GM19467 (cell line): ENCODE data around the gene KLRF2.

Experiments
- ATAC-seq: cut with Tn5 transposase; IDR thresholded peaks from one replicate; pipeline ENCODE4 v1.9.1; 2021; ENCODE audit warnings: mild to moderate bottlenecking, moderate library complexity; ENCODE audit not compliant: unreplicated experiment

The KLRF2 gene

DNA sequence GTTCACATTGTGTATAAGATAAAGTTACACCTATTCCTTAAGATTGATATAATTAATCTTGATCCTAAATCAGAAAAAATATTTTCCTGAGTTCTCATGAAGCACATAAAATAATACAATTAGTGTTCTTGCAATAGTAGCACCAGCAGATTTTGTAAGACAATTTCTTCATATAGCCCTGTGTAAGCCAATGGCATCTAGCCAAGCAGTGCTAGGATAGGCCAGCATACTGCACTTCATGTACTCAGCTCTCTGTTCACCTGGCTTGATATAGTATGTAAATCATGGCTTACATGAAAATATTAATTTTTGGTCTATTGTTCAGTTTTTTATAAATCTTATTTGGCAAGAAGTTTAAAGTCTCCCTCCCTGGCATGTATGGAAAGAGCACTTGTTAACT lies 1.9 kb downstream of the KLRF2 start:
- no peak for ATAC-seq

GRCh38 chr12:9888665-9889273 lies 7.5 kb downstream of the KLRF2 start:
- no peak for ATAC-seq

GRCh38 chr12:9895215-9895971 lies 14.1 kb downstream of the KLRF2 start:
- no peak for ATAC-seq

DNA sequence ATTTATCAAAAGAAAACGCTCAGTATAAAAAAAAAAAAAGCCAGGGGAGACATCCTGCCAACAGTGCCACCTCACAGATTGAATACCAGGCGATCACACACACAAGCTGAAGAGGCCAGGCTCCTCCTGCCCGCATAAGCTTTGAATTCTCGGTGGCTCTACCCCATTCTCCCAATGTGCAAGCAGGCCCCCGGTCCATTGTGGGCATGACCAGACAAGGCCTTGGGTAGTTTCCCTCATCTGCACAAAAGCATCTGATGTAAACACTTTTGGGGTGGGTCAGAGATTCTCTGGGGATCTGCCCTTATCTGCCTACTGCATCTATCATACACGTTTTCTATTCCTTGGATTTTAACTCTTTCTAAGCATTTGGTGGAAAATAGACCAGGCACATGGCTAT lies 16.2 kb downstream of the KLRF2 start:
- no peak for ATAC-seq

GRCh38 chr12:9899209-9899608 lies 17.9 kb downstream of the KLRF2 start:
- ATAC-seq, result no peak

GRCh38 chr12:9900930-9901329 lies 19.6 kb downstream of the KLRF2 start:
- ATAC-seq, result no peak

DNA sequence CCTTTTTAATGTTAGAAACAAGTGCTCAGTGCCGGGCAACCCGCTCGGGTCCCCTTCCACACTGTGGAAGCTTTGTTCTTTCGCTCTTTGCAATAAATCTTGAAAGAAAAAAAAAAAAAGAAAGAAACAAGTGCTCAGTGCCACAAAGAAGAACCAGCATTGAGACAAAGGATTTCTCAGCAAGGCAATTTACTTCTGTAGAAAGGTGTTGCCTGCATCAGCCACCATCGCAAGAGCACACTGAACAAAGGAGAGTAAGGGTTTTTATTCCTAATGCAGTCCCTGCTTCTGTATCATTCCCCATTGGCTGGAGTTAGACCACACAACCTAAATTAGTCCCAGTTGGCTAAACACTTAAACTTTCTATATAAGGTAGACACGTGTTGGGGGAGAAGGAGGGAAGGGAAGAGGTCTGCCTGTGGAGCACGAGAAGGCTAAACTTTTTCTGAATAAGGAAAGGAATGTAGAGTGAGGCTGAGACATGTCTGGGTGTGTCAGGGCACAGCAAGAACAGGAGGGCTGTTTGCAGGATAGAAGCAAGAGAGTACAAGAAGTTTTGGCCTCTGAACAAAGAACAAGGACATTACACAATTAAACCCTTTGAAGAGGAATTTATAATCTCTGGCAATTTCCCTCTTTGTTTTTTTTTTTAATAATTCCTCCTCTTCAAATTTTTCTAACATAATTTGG lies 21.4 kb downstream of the KLRF2 start:
- no peak for ATAC-seq

GRCh38 chr12:9906873-9907272 lies 25.6 kb downstream of the KLRF2 start:
- ATAC-seq, result no peak

DNA sequence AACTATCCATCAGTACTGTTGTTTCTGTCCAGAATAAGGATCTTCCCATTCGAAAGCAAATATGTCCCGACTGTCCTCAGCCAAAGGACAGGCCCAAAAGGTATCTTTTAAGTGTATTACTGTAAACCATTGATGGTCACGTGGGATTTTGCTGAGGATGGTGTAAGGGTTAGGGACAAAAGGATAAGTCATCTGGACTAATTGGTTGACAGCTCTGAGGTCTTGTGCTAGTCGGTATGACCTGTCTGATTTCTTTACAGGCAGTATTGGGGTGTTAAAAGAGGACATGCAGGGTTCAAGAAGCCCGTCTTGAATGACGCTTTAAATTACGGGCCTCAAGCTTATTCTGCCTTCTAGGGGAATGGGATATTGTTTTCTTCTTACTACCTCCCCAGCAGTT lies 26.5 kb downstream of the KLRF2 start:
- no peak for ATAC-seq

DNA sequence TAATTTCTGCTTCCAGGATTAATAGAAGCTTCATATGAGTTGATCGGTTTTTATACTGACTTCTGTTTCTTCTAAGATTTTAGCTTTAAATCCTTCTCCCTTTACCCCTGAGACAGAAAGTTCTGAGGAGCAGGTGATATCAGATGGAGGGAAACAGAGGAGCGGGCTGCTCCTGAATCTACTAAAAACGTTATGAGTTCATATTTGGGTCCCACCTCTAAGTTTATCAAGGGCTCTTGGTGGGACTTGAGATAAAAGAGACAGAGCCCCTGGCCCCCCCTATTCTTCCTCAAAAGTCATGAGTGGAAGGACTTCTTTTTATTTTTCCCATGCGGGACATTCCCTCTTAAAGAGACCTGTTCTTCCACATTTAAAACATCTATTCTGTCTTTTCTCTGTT lies 27.1 kb downstream of the KLRF2 start:
- no peak for ATAC-seq

DNA sequence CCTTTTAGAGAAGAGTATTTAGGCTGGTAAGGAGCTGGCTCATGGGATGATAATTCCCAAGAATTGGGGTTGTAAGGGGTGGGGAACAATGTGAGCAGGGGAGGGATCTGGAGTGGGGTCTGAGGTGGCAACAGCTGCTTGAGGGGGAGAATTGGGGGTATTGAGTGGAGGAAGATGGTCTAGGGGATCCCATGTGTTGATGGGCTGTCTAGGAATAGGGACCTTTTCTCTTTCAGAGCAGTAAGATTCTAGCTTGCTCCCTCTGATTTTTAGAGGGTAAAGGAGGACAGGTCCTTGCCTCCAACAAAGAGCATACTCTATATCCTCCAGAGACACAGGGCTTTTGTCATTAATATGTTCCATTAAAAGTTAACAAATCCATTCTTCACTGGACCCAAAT lies 28.4 kb downstream of the KLRF2 start:
- no peak for ATAC-seq

GRCh38 chr12:9910716-9911421 lies 29.6 kb downstream of the KLRF2 start:
- no peak for ATAC-seq

- no peak for ATAC-seq
Measured at GRCh38 chr12:9911708-9912107, 30.4 kb downstream of the KLRF2 start.

DNA sequence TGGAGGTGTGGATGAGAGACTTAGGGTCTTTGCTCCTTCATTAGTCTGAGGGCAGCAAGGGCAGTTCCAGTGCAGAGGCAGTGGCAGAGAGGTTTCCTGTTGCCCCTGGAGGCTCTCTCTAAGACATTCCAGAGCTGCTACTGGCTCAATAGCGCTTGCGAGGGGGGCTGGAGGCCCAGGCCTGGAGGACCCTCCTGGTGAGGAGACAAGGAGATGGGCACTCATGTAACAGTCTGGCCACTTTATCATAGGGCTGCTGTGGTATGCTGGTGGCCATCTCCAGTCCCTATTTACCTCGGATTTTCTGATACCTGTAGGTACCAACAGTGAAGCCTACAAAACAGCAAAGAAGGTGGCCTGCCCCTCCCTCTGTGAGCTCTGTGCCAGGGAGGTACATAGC lies 38.2 kb downstream of the KLRF2 start:
- no peak for ATAC-seq

GRCh38 chr12:9920451-9920850 lies 39.2 kb downstream of the KLRF2 start:
- ATAC-seq, result no peak

- no peak for ATAC-seq
Measured at GRCh38 chr12:9922429-9922828, 41.1 kb downstream of the KLRF2 start.

DNA sequence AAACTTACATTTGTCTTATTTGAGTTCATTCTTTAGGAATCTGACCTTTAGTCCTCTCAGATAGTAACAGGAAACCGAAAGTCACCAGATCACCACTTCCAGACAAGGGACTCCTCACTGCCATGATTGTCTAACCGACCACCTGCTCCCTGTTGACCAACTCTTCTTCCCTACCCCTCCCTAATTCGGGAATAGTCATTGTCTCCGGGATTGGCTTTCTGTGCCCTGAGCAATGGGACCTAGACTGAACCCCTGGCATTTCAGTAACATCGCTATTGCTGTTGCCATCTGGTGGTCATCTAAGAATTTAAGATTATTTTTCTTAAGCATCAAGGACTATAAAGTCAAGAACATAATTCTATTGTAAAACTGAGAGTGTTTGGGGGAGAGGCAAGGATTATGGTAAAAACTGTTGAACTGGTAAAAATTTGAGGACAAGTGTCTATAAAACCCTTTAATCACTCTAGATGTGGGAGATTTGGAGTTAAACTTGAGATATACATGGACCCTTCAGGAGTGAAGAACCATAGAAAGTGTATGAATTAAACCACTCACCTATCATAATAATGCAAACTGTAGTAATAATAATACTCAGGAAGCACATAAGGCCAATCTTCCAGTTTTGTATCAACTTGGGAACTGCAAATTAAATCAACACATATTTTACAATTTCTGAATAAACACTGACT lies 44.6 kb downstream of the KLRF2 start:
- no peak for ATAC-seq

- no peak for ATAC-seq
Measured at GRCh38 chr12:9926876-9927275, 45.6 kb downstream of the KLRF2 start.

GRCh38 chr12:9928607-9929006 lies 47.3 kb downstream of the KLRF2 start:
- no peak for ATAC-seq

DNA sequence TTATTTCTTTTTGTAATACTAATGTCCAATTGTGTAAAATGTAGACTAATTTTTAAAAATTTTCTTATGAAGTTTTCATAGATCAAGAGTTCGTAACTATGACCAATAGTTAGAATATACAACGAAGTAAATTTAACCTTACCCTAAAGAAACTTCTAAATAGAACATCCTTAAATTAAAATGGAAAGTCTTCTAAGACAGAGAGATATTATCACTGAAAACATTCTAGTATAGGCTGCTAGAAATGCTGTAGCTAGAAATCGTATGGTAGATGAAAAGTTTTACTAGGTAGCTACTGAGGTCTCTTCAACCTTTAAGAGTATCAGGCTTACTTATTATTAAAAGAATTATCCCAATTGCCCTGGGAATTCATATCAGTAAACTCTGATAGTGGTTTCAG lies 50.0 kb downstream of the KLRF2 start:
- ATAC-seq, result no peak

- ATAC-seq, result no peak
Measured at GRCh38 chr12:9932270-9932669, 51.0 kb downstream of the KLRF2 start, which contains the start of gene CLEC2A. Gene CLEC2A, minus strand, starts transcription at chr12:9932370. Its CDS starts 41 bp downstream, at chr12:9932329.
